ENCODE measurements around the gene RPS6KA2.

- no peak for TF ChIP-seq FOXA1 (IDR thresholded peaks at IDR 0.05)
- TF ChIP-seq NFRKB (IDR thresholded peaks at IDR 0.05) = no peak
- no peak for TF ChIP-seq BHLHE40 (IDR thresholded peaks at IDR 0.05; ENCODE audit: borderline replicate concordance)
- no peak for TF ChIP-seq ARNT (IDR thresholded peaks at IDR 0.05)
- no peak for TF ChIP-seq PKNOX1 (IDR thresholded peaks at IDR 0.05)
- TF ChIP-seq FOXM1 (IDR thresholded peaks at IDR 0.05; ENCODE audit: borderline replicate concordance) = no peak
- TF ChIP-seq TARDBP (IDR thresholded peaks at IDR 0.05) = no peak
- no peak for TF ChIP-seq ELF4 (IDR thresholded peaks at IDR 0.05)
- no peak for TF ChIP-seq SP1 (IDR thresholded peaks at IDR 0.05)
- no peak for TF ChIP-seq L3MBTL2 (conservative IDR thresholded peaks at IDR 0.05)
- no peak for TF ChIP-seq LEF1 (IDR thresholded peaks at IDR 0.05; ENCODE audit: borderline replicate concordance)
- TF ChIP-seq FOXK2 (IDR thresholded peaks at IDR 0.05) = no peak
- TF ChIP-seq SUZ12 (IDR thresholded peaks at IDR 0.05) = no peak
- TF ChIP-seq CTBP1 (IDR thresholded peaks at IDR 0.05; ENCODE audit: borderline replicate concordance) = no peak
Observed at GRCh38 chr6:166435574-166435973, 191.5 kb downstream of the RPS6KA2 start.
